ENCODE results near the gene ABCC9.
"Not testable (repeated sequence)": the region's sequence is repeated elsewhere in the genome, so short reads cannot be mapped to it uniquely, and the experiment has no call there.

ABCC9 gene

DNA sequence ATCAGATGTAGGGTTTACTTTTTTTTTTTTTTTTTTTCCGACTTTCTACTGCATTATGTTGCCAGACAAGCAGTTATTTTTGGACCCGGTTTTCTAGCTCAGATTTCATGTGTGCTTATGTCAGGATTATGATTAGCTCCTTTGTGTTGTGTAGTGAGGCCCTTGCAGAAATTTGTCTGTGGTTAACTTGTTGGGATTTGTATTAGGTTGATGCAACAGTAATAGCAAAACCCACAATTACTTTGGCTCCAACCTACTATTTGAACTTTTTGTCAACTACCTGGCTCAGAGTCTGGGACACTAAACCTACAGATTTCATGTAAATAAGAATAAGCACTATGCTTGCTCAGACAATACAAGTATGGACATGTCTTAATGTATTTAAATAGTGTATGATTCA is 122.6 kb downstream of the ABCC9 start:
- no peak overlapping the region for H3K4me3 ChIP-seq (ENCODE audit: low read depth, low read length)
- DNase-seq (ENCODE audit: low read depth) = no peak
- TF ChIP-seq MYC (IDR thresholded peaks at IDR 0.05; ENCODE audit: low read depth, low read length) (no peak), POLR2A (IDR thresholded peaks at IDR 0.05; ENCODE audit: extremely low read depth, insufficient read length) (no peak)
- TF ChIP-seq, protein P1, sequence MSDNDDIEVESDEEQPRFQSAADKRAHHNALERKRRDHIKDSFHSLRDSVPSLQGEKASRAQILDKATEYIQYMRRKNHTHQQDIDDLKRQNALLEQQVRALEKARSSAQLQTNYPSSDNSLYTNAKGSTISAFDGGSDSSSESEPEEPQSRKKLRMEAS (IDR thresholded peaks at IDR 0.05; ENCODE audit: low read depth, low read length) = no peak
- TF ChIP-seq, protein P2, sequence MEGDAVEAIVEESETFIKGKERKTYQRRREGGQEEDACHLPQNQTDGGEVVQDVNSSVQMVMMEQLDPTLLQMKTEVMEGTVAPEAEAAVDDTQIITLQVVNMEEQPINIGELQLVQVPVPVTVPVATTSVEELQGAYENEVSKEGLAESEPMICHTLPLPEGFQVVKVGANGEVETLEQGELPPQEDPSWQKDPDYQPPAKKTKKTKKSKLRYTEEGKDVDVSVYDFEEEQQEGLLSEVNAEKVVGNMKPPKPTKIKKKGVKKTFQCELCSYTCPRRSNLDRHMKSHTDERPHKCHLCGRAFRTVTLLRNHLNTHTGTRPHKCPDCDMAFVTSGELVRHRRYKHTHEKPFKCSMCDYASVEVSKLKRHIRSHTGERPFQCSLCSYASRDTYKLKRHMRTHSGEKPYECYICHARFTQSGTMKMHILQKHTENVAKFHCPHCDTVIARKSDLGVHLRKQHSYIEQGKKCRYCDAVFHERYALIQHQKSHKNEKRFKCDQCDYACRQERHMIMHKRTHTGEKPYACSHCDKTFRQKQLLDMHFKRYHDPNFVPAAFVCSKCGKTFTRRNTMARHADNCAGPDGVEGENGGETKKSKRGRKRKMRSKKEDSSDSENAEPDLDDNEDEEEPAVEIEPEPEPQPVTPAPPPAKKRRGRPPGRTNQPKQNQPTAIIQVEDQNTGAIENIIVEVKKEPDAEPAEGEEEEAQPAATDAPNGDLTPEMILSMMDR (IDR thresholded peaks at IDR 0.05; ENCODE audit: low read depth, low read length) = no peak

DNA sequence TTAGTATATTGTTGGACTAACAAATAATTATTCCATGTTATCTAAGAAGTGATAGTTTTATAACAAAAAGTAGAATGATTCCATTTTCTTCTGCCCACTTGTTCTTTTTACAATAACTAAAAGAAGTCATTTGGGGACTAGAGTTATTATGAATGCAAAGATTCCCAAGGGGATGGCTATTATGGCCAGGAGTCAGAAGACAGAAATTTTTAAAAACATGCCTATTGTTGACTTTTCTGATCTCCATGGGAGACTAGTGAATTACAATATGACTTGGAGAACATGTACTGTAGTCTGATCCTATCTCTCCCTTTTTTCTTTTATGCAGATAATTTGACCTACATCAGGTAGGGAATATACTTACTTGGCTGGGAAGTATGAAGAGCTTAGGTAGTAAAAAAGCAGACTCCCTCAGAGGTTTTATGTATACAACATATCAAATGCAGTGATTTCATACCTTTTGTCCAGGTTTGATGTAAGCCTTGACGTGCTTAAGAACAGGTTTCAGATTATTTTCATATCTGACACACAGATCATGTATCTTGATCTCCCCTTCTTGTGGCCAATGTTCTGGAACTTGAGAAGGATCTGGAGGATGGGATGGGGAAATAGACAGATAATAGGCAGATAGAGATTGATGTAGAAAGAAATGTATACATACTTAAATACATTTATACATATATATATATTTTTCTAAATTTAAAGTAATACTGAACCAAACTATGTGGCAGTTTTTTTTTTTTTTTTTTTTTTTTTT is 125.7 kb downstream of the ABCC9 start:
- DNase-seq (ENCODE audit: low read depth) = no peak
- no peak overlapping the region for H3K4me3 ChIP-seq (ENCODE audit: low read depth, low read length)
- TF ChIP-seq MYC (IDR thresholded peaks at IDR 0.05; ENCODE audit: low read depth, low read length) = no peak
- TF ChIP-seq, protein P2 (IDR thresholded peaks at IDR 0.05; ENCODE audit: low read depth, low read length) = no peak
- TF ChIP-seq, protein P1 (IDR thresholded peaks at IDR 0.05; ENCODE audit: low read depth, low read length) = no peak

DNA sequence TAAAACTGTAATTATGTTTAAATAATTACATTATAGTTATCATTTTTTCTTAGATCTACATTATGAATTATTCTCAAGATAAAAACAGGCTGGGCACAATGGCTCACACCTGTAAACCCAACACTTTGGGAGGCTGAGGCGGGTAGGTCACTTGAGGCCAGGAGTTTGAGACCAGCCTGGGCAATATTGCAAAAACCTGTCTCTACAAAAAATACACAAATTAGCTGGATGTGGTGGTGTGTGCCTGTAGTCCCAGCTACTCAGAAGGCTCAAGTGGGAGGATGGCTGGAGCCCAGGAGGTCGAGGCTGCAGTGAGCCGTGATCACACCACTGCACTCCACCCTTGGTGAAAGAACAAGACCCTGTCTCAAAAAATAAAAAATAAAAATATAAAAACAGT is 126.4 kb downstream of the ABCC9 start:
- H3K4me3 ChIP-seq (ENCODE audit: low read depth, low read length) = no peak overlapping the region
- TF ChIP-seq MYC (IDR thresholded peaks at IDR 0.05; ENCODE audit: low read depth, low read length) (no peak), POLR2A (IDR thresholded peaks at IDR 0.05; ENCODE audit: extremely low read depth, insufficient read length) (no peak)
- DNase-seq (ENCODE audit: low read depth) = no peak

DNA sequence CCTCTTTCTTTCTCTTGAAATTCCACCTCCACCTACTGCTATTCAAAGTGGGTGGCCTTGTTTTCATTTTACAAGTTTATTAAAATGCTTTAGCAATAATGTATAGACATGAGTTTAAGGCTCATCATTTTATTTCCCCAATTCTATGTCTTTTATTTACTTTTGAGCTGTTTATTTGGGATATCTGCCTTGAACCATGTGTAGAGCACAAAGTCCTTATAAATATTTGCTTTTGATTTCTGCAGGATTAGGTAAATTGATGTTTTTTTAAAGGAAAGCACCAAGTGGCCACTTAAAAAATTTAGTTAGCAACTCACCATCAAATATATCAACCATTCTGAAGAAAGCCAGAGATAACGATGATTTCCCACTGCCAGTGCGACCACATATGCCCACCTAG is 126.9 kb downstream of the ABCC9 start:
- TF ChIP-seq, protein P2 (IDR thresholded peaks at IDR 0.05; ENCODE audit: low read depth, low read length) = no peak
- TF ChIP-seq POLR2A (IDR thresholded peaks at IDR 0.05; ENCODE audit: extremely low read depth, insufficient read length) = no peak
- TF ChIP-seq, protein P1 (IDR thresholded peaks at IDR 0.05; ENCODE audit: low read depth, low read length) = no peak
- TF ChIP-seq MYC (IDR thresholded peaks at IDR 0.05; ENCODE audit: low read depth, low read length) = no peak
- no peak overlapping the region for H3K4me3 ChIP-seq (ENCODE audit: low read depth, low read length)
- DNase-seq (ENCODE audit: low read depth) = no peak

DNA sequence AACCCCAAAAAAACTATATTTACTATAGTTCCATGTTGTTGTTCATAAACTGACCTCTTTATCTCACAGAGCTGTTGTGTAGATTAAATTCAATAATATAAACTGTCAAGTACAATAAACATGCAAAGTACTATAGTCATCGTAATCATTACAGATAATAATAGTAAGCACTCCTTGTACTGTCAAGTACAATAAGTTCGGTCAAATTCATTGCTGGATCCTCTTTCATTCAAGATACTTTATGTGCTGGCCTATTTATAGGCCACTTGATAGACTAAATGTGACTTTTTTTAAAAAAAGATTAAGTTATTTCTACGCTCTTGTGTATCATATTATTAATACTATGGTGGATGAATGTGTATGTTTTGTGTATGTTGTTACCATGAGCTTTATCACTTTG is 127.5 kb downstream of the ABCC9 start:
- H3K4me3 ChIP-seq (ENCODE audit: low read depth, low read length) = no peak overlapping the region
- DNase-seq (ENCODE audit: low read depth) = no peak
- TF ChIP-seq POLR2A (IDR thresholded peaks at IDR 0.05; ENCODE audit: extremely low read depth, insufficient read length) (no peak), MYC (IDR thresholded peaks at IDR 0.05; ENCODE audit: low read depth, low read length) (no peak)
- TF ChIP-seq, protein P1 (IDR thresholded peaks at IDR 0.05; ENCODE audit: low read depth, low read length) = no peak
- TF ChIP-seq, protein P2 (IDR thresholded peaks at IDR 0.05; ENCODE audit: low read depth, low read length) = no peak

DNA sequence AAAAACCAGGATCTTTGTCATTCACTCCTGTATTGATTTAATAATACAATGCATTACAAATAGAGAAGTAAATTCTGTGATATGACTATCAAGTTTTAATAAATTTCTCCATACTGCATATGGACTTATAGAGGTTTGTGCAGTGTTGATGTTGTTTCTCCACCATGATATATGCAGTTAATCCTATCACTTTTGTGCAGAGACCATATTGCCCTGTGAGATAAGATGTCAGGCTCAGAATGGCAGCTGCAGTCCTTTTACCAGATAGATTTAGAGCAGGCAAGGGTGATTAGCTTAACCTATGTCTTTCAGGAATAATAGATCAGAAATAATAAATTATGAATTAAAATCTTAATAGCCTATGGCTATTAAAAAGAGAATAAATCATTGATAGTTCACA is 128.1 kb downstream of the ABCC9 start:
- no peak for DNase-seq (ENCODE audit: low read depth)
- H3K4me3 ChIP-seq (ENCODE audit: low read depth, low read length) = no peak overlapping the region
- TF ChIP-seq MYC (IDR thresholded peaks at IDR 0.05; ENCODE audit: low read depth, low read length) (no peak), POLR2A (IDR thresholded peaks at IDR 0.05; ENCODE audit: extremely low read depth, insufficient read length) (no peak)
- TF ChIP-seq, protein P2 (IDR thresholded peaks at IDR 0.05; ENCODE audit: low read depth, low read length) = no peak
- TF ChIP-seq, protein P1 (IDR thresholded peaks at IDR 0.05; ENCODE audit: low read depth, low read length) = no peak

DNA sequence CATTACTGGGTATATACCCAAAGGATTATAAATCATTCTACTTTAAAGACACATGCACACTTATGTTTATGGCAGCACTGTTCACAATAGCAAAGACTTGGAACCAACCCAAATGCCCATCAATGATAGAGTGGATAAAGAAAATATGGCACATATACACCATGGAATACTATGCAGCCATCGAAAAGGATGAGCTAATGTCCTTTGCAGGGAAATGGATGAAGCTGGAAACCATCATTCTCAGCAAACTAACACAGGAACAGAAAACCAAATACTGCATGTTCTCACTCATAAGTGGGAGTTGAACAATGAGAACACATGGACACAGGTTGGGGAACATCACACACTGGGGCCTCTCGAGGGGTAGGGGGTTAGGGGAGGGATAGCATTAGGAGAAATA is 128.9 kb downstream of the ABCC9 start:
- DNase-seq (ENCODE audit: low read depth); H3K4me3 ChIP-seq (ENCODE audit: low read depth, low read length): not testable (repeated sequence)

All from NB4 (cell line).